DMS79 treated with DMSO at 0.1 percent for 48 hours (cell line): ENCODE results near the gene ASTL.
"Not testable (repeated sequence)": the region's sequence is repeated elsewhere in the genome, so short reads cannot be mapped to it uniquely, and the experiment has no call there.

Source experiments
- DNase-seq: peaks from one replicate; lab custom pipeline; 2025; lab: John Stamatoyannopoulos, UW

ASTL gene

DNA sequence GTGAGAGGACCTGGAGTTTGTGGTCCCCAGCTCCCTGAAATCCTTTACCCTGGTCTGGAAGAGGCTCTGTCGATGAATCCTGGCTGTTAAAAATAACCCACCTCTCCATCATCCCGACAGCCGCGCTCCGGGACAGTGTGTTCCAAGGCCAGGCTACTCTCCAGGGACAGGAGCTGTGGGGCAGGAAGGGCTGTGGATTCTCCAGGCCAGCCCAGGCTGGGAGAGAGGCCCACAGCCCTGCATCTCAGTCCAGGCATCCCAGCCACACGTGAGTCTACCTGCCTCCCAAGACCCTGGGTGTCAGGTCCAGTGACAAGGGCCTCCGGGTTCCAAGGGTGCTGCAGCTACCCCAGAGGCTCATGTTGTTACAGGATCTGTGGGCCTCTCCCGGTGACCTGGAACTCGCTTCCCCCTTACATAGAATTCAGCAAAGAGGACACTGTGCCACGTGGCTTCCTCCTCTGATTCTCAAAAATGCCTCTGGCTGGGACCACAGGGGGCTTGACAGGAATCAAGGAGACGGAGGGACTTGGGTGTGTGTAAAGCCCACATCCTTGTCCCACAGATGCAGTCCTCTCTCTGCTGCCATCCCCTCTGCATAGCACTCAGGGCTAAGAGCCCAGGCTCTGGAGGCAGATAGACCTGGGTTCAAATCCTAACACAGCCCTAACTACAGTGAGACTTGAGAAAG lies 39.3 kb downstream of the ASTL start:
- no peak for DNase-seq

DNA sequence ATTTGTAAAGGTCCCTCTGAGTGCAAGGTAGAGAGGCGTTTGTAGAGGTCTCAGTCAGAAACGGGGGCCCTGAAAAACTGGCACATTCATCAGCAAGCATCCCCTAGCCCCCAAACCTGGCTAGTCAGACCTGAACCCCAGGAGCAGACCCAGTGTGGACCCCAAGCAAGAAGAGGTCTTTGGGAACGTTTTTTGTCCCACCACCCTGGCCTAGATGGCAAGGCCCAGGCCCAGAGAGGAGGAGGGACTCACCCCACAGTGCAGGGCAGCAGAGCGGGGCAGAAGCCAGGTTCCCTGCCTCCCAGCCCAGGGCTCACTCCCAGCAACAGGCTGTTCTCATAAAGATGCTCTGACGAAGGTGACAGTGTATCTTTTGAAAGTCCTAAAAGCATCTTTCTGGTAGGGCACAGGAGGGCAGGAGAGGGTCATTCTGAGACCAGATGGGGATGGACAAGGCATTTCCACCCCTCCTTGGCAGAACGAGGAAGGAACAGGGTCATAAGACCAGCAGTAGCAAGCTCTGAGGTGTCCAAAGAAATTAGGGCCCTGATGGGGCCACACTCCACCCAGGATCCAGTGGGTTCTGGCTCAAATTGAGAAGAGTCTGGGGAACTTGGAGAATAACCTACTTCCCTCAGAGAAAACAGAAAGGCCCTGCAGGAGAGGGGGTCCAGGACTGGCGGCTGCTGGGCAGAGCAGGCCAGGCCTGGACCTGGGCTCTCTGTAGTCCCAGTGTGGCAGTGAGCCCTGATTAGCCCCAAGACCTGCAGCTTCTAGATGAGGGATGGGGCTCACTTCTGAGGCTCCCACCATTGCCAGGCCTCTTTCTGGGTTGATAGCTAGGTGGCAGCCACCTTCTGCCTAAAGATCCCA lies 40.1 kb downstream of the ASTL start:
- DNase-seq: no peak

DNA sequence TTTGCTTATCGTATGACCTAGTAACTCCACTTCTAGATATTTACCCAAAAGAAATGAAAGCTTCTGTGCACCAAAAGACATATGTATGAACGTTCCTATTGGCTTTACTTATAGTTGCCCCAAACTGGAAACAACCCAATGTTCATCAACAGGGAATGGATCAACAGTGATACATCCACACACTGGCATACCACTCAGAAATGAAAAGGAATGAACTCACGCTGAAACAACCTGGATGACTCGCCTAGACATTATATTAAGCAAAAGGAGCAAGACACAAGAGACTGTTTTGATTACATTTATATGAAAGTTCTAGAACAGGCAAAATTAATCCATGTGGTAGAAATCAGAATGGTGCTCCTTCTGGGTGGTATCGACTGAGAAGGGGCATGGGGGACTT lies 40.9 kb downstream of the ASTL start:
- DNase-seq: no peak

DNA sequence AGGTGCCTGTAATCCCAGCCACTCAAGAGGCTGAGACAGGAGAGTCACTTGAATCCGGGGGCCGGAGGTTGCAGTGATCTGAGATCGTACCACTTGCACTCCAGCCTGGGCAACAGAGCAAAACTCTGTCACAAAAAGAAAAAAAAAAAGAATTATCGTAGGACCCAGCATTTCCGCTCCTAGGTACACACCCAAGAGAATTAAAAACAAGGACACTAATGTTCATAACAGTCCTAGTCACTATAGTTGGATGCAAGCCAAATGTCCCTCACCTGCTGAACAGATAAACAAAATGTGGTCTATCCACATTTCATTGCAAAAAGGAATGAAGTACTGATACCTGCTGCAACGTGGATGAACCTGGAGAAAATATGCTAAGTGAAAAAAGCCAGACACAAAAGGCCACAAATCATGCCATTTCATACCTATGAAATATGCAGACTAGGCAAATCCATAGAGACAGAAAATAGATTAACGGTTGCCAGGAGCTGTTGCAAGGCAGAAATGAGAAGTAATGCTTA lies 43.1 kb downstream of the ASTL start:
- DNase-seq: peak; percentile 77

DNA sequence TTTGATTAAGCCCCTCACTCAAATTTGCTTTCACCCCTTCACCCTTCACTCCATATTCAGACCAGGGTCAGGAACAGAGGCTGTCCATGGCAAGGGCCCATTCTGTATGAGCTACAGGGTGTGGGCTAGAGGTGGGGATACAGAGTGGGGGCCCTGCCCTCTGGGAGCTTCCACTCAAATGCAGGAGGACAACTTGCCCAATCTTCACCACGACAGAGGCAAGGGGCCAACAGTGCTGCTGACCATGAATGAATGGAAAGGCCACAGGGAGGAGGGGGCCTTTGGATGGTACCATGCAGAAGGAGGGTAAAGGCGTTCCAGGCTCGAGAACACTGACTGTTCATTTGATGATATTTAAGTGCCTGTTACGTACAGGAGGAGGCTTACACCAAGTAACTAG lies 44.8 kb downstream of the ASTL start:
- no peak for DNase-seq

DNA sequence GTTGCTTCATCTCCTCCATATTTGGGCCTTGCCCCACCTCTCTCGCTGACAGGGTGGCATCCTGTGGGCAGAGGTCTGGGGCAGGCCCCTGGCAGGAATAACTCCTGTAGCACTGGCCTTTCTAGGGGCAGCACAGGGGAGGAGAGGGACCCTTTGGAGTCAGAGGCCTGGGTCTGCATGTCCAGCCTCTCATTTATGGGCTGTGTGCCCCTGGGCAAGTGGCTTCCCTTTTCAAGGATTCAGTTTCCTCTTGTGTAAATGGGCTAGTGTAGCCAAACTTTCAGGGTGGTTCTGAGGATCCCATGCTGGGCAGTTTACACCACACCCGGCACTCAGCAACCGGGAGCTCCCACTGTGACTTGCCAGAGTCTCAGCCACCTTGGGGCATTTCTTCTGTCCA lies 45.4 kb downstream of the ASTL start:
- DNase-seq: no peak

DNA sequence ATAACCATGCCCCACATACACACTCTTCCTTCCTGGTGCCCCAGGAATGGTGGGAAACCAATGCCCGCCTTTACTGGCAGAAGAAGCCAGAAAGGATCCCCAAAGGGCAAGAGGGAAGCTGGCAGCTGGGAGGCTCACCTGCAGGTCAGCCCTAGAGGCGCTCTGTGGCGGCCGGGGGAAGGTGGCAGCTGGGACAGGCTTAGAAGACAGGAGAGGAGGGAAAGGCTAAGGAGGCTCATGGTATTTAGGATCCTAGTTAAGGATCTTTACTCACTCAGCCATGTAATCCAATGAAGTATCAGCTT lies 45.8 kb downstream of the ASTL start:
- DNase-seq: no peak

DNA sequence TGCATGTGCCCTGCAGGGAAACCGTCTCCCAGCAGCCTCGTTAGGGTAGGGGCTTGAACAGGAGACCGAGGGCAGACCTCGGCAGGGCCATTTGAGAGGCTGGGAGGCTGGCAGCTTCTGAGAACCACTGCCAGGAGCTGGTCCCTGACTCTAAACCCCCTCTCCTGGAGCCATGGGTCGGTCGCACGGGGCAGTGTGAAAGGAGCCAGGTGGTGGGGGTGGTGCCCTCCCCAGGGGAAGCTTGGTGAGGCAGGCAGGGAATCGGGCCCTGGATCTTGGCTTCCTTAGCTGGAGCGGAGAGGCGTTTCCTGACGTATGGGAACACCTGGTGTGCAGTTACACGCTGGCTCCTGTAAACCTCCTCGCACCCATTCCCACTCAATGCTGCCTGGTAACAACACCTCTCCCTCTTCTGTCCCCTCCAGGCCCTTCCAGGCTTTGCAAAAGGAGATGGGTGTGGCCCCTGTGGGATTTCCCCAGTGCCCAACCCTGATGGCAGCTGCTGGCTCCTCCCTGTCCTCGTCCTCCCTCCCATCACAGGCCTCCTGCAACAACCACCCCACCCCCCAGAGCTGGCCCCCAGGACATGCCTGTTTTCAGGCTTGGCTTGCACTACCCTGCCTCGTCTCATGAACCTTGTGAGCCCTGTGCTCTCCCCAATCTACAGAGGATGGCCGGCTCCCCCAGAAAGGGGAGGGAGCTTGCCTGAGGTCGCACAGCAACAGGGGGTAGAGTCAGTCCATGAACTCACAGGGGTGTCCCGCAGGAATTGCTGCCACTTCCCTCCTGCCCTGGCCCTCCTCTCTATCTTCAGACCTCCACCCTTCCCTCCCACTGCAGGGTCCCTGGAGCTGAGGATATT lies 46.4 kb downstream of the ASTL start:
- peak; percentile 25 for DNase-seq

DNA sequence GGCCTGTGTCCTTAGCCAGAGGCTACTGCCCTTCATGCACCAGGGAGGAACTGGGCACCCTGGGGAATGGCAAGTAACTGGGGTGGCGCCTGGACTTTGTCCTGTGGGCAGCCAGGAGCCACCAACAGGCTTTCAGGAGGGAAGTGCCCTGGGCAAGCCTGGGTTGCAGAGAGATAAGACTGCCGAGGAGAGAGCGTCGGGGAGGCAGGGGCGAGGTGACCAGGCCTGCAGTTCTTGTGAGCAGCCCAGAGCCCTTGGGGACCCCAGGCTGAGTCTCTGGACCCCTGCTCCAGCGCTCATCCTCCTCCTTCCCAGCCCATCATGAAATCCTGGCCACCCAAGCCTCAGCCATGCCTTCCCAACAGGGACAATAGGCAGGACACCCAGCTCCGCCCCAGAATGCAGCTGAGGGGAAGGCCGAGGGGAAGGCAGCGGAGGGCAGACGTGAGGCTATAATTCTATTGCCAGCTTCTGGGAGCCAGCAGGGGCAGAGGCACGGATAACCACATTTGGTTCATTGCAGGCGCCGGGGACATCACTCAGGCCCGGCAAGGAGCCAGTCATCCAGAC lies 47.1 kb downstream of the ASTL start:
- DNase-seq: no peak

DNA sequence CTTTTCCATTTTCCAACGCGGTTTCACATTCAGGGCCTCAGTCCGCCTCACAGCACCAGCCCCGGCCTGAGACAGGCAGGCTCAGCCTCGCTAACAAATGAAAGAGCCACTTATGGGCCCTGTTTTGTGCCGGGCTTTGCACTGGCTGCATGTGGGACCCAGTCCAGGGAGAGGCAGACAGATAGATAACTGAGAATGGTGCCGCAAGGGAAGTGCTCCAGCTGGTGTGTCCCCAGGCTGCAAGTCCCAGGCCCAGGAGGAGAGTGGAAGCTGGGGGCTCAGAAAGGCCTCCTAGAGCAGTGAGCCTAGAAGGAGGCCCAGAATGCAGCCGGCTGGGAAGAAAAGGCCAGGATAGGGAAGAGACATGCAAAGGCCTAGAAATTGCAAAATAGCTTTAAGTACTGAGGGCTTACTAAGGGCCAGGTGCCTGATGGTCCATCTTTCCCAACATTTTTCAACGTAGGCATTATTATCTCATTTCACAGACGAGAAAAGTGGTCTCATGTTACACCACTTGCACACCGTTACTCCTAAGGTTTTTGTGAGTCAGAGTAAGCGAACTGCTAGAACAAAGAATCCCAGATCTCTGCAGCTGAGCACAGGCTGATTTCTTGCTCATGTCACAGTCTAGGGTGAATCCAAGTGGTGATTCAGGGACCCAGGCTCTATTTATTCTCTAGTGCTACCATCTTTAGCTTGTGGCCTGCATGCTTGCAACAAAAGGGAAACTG lies 47.9 kb downstream of the ASTL start:
- peak; percentile 69 for DNase-seq

DNA sequence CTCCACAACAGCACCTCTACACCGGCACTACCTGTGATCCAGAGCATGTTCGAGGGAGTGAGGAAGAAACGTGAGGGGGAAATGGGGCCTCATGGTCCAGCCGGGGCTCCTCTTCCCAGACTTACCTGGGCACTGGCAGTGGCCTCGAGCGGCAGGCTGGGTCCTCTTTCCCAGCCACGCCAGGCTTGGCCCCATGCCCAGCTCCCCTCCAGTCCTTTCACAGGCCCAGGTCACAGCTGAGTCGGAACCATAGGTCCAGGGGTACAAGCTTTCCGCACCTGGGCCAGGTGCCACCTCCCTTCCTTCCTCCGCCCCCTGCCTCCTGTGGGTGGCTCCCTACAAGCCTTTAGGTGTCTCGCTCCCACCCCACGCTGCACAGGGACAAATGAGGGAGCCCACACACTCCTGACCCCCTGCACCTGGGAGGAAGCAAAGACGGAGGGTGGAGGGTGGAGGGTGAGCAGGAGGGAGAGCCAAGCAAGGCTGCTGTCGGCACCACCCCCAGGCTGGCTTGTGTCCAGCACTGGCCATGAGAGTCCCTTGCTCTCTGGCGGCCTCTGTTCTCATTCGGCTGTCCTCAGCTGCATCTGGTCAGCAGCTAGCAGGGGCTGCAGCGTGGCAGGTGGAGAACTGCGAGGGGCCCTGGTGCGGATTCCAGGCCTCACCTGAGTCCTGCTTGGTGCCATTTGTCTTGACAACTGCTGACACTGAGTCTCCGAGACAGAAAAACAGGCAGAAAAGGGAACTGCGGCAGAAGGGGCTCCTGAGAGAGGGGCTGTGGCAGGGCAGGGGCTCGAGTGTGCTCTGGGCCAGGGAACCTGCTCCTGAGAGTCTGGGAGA lies 48.7 kb downstream of the ASTL start:
- DNase-seq: peak; percentile 71

DNA sequence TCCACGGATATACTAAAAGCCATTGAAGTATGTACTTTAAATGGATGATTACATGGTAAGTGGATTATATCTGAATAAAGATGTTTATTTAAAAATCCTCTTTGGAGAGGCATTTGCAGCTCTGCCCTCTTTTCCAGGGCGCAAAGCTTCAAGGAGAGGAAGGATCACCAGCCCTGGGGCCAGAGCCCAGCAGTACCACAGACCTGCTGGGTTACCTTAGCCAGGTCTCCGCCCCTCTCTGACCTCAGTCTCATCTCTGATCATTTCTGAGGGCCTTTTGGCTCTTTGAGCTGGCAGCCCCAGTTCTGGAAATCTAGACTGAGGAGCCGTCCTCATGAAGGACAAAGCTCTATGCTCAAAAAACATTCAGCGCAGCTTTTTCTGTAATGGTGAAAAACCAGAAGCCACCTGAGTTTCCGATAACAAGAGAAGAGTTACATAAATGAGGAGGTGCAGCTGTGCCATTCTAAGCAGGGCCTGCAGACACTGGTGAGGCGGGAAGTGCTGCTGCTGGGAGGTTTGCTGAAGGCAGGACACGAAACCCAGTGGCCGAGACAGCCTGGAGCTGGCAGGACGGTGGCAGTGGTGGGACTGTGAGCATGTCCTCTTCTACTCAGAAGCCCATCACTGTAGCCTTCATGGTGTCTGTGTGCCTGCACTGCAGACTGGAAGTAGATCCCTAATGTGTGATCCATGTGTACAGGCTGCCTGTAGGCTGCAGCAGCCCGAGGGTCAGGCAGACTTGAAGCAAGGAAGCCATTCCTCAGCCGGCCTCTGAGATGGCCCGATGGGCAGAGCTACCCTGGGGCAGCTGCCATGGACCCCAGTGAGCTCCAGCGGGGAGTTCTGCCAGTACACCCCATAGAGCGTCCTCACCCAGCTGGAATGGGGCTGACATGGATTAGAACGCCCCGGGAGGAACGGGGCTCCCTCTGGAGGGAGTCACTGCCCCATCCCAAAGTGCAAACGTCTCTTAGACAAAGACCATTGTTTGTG lies 49.7 kb downstream of the ASTL start:
- DNase-seq: peak; percentile 70

DNA sequence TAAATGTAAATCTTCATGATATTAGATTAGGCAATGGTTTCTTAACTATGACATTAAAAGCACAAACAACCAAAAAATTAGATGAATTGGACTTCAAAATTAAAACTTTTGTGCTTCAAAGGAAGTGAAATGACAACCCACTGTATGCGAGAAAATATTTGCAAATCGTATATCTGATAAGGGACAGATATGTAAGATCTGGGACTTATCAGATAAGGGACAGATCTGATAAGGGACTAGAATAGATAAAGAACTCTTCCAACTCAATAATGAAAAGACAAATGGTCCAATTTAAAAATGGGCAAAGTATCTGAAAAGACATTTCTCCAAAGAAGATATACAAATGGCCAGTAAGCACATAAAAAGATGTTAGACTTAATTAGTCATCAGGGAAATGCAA lies 51.2 kb downstream of the ASTL start:
- DNase-seq: no peak

DNA sequence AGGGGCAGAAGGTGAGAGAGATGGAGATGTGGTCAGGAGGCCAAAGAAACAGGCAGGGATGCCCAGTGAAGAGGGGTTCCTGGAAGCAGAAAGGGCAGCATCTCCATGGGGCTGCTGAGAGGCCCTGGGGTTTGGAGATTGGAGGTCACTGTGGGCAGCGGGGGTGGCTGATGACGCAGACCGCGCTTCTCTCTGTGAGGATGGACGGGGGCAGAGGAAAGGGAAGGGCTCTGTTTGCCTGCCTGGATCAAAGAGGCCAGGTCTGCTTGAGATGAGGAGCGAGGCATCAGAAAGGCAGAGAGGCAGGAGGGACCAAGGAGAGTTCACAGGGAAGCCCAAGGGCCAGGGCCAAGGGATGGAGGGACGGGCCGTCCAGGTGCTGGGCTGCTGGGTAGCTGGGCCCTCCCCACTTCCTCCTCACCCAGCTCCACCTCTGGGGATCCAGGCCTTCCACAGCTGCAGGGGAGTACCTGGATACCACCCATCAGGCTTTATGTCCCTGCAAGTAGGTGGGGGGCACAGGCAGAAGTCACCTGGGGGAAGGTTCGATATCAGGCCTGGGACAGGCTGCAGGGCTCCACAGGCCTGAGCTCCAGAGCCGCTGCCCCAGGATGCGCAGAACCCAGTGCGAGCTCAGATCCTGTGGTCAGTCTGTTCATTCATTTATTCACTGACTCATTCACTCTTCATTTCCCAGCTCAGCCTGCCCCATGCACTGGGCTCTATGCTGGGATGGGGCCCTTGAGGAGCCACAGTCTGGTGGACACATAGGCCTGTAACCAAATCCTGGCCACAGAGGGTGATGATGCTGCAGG lies 52.6 kb downstream of the ASTL start:
- no peak for DNase-seq

DNA sequence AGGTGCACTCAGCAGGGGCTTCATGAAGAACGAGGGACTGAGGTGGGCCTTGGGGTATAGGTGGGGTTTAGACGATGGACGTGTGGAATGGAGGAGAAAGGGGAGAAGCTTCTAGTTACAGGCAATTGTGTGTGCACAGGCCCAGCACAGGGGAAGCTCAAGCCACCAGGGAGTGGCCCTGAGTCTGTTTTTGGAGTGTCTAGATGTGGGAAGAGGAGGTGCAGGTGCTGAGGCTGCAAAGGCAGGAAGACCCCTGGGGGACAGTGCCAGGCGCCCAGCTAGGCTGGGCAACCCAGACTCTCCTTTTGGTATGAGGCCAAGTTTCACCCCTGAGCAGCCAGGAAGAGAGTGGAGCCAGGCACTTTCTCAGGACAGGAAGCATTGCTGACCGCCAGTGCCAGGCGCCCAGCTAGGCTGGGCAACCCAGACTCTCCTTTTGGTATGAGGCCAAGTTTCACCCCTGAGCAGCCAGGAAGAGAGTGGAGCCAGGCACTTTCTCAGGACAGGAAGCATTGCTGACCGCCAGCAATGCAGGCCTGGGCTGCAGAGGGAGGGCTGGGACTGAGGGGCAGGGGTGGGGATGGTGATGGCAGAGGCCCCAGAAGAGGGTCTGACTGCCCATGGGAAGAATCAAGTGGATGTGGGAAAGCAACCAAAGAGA lies 53.3 kb downstream of the ASTL start:
- DNase-seq: not testable (repeated sequence)

DNA sequence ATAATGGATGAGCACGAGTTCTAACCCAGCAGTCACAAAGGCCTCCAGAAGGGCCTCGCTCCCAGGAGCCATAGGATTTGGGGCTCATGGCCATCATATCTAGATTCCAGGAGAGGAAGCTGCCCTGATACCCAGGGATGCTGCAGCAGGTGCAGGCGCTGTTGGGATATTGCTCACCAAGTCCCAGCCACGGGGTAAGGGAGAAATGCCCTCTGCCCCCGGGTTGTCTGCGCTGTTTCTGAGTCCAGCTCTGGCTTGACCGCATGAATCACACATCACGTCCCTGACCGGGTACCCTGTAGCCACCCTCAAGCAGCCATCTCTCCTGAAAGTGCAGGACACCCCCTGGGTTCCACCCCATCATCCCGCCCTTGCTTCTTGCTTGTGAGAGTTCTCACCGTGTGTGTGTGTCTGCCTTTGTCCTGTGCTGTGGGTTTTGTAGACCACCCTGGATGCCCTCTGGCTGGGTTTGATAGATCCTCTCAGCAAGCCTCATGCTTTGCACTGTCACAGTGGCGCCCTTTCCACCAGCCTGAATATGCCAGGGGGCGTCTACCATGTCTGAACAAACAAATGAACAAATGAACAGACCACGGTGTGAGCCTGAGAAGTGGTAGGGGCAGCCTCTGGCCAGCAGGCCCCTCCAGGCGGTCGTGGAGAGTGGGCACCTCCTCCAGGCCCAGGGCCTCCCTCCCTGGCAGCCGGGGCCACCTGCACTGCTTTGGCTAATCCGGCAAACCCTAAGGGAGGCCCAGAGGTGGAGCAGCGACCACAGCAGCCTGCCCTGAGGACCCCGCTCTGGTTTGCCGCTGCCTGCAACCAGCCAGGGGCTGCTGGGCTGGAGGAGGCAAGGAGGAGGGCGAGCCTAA lies 54.1 kb downstream of the ASTL start:
- no peak for DNase-seq
